Lower leg skin (tissue), 3 donors: ENCODE results near the gene ITGA2.

Experiments used
- POLR2A ChIP-seq, 2 donors: fragments of 450-650 bp; IDR thresholded peaks; one replicate each; pipeline ENCODE4 v1.6.1; 2016 to 2017; ENCODE audit warnings: antibody characterized with exemption in 2 of 2, mild to moderate bottlenecking in 1 of 2, moderate library complexity in 1 of 2
- TF ChIP-seq, protein P1 (sequence below), 3 donors: fragments of 450-650 bp; IDR thresholded peaks; one replicate each; pipeline ENCODE4 v1.5.1; 2016; ENCODE audit warnings: antibody characterized with exemption in 3 of 3, mild to moderate bottlenecking in 3 of 3, moderate library complexity in 2 of 3

DNA sequence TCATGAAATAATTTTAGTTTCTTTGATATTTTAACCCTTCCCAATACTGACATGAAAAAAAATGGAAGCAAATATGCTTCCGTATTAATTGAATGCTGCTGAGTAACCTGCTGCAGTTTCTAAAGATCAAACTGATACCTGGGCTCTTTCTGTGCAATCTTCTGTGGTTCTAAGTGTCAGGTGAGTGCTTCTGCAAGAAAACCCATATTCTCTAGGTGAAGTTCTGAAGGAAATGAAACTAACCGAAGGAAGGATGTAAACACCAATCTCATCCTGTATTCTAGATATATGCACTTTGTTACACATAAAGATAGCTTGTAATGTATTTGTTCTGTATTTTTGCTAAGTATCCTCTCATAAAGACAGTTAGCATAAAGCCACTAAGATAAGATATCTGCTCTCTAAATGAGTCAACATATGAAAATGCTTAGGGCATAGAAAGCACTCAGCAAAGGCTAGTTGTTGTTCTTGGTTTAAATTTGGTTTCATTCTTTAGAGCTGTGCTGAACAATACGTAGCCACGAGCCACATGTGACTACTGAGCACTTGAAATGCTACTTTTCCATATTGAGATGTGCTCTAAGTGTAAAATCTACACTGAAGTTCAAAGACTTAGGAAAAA, 52.0 kb downstream of the ITGA2 start:
- no peak for TF ChIP-seq POLR2A (IDR thresholded peaks at IDR 0.05)
- TF ChIP-seq, protein P1, sequence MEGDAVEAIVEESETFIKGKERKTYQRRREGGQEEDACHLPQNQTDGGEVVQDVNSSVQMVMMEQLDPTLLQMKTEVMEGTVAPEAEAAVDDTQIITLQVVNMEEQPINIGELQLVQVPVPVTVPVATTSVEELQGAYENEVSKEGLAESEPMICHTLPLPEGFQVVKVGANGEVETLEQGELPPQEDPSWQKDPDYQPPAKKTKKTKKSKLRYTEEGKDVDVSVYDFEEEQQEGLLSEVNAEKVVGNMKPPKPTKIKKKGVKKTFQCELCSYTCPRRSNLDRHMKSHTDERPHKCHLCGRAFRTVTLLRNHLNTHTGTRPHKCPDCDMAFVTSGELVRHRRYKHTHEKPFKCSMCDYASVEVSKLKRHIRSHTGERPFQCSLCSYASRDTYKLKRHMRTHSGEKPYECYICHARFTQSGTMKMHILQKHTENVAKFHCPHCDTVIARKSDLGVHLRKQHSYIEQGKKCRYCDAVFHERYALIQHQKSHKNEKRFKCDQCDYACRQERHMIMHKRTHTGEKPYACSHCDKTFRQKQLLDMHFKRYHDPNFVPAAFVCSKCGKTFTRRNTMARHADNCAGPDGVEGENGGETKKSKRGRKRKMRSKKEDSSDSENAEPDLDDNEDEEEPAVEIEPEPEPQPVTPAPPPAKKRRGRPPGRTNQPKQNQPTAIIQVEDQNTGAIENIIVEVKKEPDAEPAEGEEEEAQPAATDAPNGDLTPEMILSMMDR (IDR thresholded peaks at IDR 0.05) = no peak
